ENCODE results near the gene SLFN12. TPM values are rescaled to one million over a fixed set of nuclear protein-coding genes. Genes with fewer than 3 reads are reported as not detected.
"Not testable (repeated sequence)": the region's sequence is repeated elsewhere in the genome, so short reads cannot be mapped to it uniquely, and the experiment has no call there.

The SLFN12 gene
- total RNA-seq, 1 donor from 2014 or later, result 0.73 TPM

- not testable (repeated sequence) for ATAC-seq; DNase-seq (ENCODE audit: low spot score)
Observed at GRCh38 chr17:35414707-35415106, 17.6 kb downstream of the SLFN12 start.

- ATAC-seq, result no peak
- DNase-seq (ENCODE audit: low spot score), result no peak
Observed at GRCh38 chr17:35414247-35414646, 18.1 kb downstream of the SLFN12 start.

- DNase-seq (ENCODE audit: low spot score) (no peak), ATAC-seq (no peak)
Observed at GRCh38 chr17:35407531-35407930, 24.8 kb downstream of the SLFN12 start.

GRCh38 chr17:35406568-35406967, 25.7 kb downstream of the SLFN12 start:
- ATAC-seq, result no peak
- no peak for DNase-seq (ENCODE audit: low spot score)

- ATAC-seq, result no peak
- no peak for DNase-seq (ENCODE audit: low spot score)
Observed at GRCh38 chr17:35404360-35404759, 27.9 kb downstream of the SLFN12 start.

GRCh38 chr17:35393783-35394182, 38.5 kb downstream of the SLFN12 start:
- not testable (repeated sequence) for ATAC-seq; DNase-seq (ENCODE audit: low spot score)

GRCh38 chr17:35390663-35391062, 41.6 kb downstream of the SLFN12 start:
- no peak for DNase-seq (ENCODE audit: low spot score)
- ATAC-seq, result no peak

GRCh38 chr17:35390156-35390555, 42.1 kb downstream of the SLFN12 start:
- ATAC-seq (no peak), DNase-seq (ENCODE audit: low spot score) (no peak)

- DNase-seq (ENCODE audit: low spot score) (no peak), ATAC-seq (no peak)
Observed at GRCh38 chr17:35387496-35387895, 44.8 kb downstream of the SLFN12 start.

GRCh38 chr17:35377706-35378105, 54.6 kb downstream of the SLFN12 start:
- no peak for DNase-seq (ENCODE audit: low spot score)

GRCh38 chr17:35377068-35377467, 55.2 kb downstream of the SLFN12 start:
- ATAC-seq, result no peak
- DNase-seq (ENCODE audit: low spot score), result no peak

More at GRCh38 chr17:35377706-35378105, 54.6 kb downstream of the SLFN12 start:
- ATAC-seq, result no peak

GRCh38 chr17:35376245-35376644, 56.1 kb downstream of the SLFN12 start:
- DNase-seq (ENCODE audit: low spot score) (no peak), ATAC-seq (no peak)

- DNase-seq (ENCODE audit: low spot score) (no peak), ATAC-seq (no peak)
Observed at GRCh38 chr17:35374766-35375344, 57.4 kb downstream of the SLFN12 start.

GRCh38 chr17:35373984-35374765, 58.1 kb downstream of the SLFN12 start:
- DNase-seq (ENCODE audit: low spot score), result peak; percentile 59
- ATAC-seq, result peak; percentile 83

GRCh38 chr17:35373534-35373983, 58.7 kb downstream of the SLFN12 start, which contains the start of gene SLFN11:
Gene SLFN11, minus strand, starts transcription at chr17:35373621. Its CDS starts 9,814 bp downstream, at chr17:35363807.
- peak; percentile 71 for DNase-seq (ENCODE audit: low spot score)
- peak; percentile 83 for ATAC-seq

GRCh38 chr17:35372846-35373533, 59.3 kb downstream of the SLFN12 start:
- ATAC-seq, result no peak
- no peak for DNase-seq (ENCODE audit: low spot score)

GRCh38 chr17:35371934-35372333, 60.4 kb downstream of the SLFN12 start:
- ATAC-seq, result no peak

GRCh38 chr17:35368081-35368830, 64.0 kb downstream of the SLFN12 start:
- no peak for DNase-seq (ENCODE audit: low spot score)
- peak; percentile 64 for ATAC-seq

More at GRCh38 chr17:35371934-35372333, 60.4 kb downstream of the SLFN12 start:
- no peak for DNase-seq (ENCODE audit: low spot score)

GRCh38 chr17:35361027-35361426, 71.3 kb downstream of the SLFN12 start:
- no peak for DNase-seq (ENCODE audit: low spot score)
- ATAC-seq, result no peak
